SK-N-SH (cell line): Measurements from ENCODE around the gene UVRAG.
"Not testable (repeated sequence)": the region's sequence is repeated elsewhere in the genome, so short reads cannot be mapped to it uniquely, and the experiment has no call there.

Source experiments
- EZH2phosphoT487 ChIP-seq: fragments of 200-600 bp; sonication (generic); IDR thresholded peaks from 2 replicates; pipeline ENCODE4 v1.6.1; 2017; ENCODE audit warnings: low read depth, mixed run types, mild to moderate bottlenecking, antibody characterized with exemption, moderate library complexity, borderline replicate concordance
- MXI1 ChIP-seq: IDR thresholded peaks from 2 replicates; pipeline ENCODE4 v1.6.1; 2012; ENCODE audit warnings: mild to moderate bottlenecking, low read depth, low read length, improper control_type of control experiment
- RXRA ChIP-seq: IDR thresholded peaks from 2 replicates; pipeline ENCODE4 v1.4.0; 2012; ENCODE audit warnings: low read depth, mild to moderate bottlenecking, borderline replicate concordance
- SMC3 ChIP-seq: IDR thresholded peaks from 2 replicates; pipeline ENCODE4 v1.6.1; 2012; ENCODE audit warnings: low read depth, low read length, improper control_type of control experiment
- TF ChIP-seq, protein P1 (sequence below): IDR thresholded peaks from 2 replicates; pipeline ENCODE4 v1.6.1; 2012; ENCODE audit warnings: mild to moderate bottlenecking, low read depth, low read length, moderate library complexity
- TF ChIP-seq, protein P2 (sequence below): fragments of 200-600 bp; sonication (generic); IDR thresholded peaks from 2 replicates; pipeline ENCODE4 v1.6.1; 2017; ENCODE audit warnings: antibody characterized with exemption, mild to moderate bottlenecking, moderate library complexity

DNA sequence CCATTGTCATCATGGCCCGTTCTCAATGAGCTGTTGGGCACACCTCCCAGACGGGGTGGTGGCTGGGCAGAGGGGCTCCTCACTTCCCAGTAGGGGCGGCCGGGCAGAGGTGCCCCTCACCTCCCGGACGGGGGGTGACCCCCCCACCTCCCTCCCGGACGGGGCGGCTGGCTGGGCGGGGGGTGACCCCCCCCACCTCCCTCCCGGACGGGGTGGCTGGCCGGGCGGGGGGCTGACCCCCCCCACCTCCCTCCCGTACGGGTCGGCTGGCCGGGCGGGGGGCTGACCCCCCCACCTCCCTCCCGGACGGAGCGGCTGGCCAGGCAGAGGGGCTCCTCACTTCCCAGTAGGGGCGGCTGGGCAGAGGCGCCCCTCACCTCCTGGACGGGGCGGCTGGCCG, 62.3 kb downstream of the UVRAG start:
- TF ChIP-seq, protein P1, sequence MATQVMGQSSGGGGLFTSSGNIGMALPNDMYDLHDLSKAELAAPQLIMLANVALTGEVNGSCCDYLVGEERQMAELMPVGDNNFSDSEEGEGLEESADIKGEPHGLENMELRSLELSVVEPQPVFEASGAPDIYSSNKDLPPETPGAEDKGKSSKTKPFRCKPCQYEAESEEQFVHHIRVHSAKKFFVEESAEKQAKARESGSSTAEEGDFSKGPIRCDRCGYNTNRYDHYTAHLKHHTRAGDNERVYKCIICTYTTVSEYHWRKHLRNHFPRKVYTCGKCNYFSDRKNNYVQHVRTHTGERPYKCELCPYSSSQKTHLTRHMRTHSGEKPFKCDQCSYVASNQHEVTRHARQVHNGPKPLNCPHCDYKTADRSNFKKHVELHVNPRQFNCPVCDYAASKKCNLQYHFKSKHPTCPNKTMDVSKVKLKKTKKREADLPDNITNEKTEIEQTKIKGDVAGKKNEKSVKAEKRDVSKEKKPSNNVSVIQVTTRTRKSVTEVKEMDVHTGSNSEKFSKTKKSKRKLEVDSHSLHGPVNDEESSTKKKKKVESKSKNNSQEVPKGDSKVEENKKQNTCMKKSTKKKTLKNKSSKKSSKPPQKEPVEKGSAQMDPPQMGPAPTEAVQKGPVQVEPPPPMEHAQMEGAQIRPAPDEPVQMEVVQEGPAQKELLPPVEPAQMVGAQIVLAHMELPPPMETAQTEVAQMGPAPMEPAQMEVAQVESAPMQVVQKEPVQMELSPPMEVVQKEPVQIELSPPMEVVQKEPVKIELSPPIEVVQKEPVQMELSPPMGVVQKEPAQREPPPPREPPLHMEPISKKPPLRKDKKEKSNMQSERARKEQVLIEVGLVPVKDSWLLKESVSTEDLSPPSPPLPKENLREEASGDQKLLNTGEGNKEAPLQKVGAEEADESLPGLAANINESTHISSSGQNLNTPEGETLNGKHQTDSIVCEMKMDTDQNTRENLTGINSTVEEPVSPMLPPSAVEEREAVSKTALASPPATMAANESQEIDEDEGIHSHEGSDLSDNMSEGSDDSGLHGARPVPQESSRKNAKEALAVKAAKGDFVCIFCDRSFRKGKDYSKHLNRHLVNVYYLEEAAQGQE = not testable (repeated sequence)
- TF ChIP-seq EZH2phosphoT487, RXRA, SMC3, MXI1: not testable (repeated sequence)
- TF ChIP-seq, protein P2, sequence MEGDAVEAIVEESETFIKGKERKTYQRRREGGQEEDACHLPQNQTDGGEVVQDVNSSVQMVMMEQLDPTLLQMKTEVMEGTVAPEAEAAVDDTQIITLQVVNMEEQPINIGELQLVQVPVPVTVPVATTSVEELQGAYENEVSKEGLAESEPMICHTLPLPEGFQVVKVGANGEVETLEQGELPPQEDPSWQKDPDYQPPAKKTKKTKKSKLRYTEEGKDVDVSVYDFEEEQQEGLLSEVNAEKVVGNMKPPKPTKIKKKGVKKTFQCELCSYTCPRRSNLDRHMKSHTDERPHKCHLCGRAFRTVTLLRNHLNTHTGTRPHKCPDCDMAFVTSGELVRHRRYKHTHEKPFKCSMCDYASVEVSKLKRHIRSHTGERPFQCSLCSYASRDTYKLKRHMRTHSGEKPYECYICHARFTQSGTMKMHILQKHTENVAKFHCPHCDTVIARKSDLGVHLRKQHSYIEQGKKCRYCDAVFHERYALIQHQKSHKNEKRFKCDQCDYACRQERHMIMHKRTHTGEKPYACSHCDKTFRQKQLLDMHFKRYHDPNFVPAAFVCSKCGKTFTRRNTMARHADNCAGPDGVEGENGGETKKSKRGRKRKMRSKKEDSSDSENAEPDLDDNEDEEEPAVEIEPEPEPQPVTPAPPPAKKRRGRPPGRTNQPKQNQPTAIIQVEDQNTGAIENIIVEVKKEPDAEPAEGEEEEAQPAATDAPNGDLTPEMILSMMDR = not testable (repeated sequence)
